ENCODE results near the gene GNPAT.

The GNPAT gene

DNA sequence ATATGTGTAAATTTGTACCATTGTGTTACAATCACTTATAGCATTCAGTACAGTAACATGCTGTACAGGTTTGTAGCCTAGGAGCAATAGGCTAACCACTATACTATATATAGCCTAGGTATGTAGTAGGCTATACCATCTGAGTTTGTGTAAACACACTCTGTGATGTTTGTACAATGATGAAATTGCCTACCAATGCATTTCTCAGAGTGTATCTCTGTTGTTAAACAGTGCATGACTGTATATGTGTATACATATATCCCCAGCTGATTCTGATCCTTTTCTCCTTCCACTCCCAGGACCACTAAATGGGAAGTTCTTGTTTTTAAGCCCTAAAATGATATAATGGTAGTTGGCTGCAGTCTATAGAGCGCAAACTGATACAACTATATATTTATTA lies 7.8 kb downstream of the GNPAT start:
- no peak for DNase-seq

- DNase-seq: no peak
These were observed 11.3 kb downstream of the GNPAT start for GRCh38 chr1:231252336-231252735.

GRCh38 chr1:231260351-231260750 lies 19.3 kb downstream of the GNPAT start:
- DNase-seq: no peak

- DNase-seq: no peak
These were observed 23.6 kb downstream of the GNPAT start for GRCh38 chr1:231264642-231265041.

DNA sequence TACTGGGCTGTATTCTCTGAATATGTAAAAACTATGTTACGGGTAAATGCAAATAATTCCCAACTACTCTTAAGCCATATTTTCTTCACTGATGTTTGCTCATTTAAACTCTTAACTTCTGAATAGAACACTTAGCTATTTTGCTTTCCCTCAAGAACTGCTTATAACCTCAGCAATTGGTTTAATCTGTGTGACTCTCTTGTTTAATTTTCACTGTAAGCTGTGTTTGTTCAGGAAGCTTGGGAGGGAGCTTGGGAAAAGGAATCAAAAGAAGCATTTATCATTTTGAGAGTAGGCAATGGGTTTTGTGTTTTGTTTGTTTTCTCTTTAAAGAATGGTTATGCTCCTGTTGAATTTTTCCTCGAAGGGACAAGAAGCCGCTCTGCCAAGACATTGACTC lies 24.4 kb downstream of the GNPAT start:
- no peak for DNase-seq

DNA sequence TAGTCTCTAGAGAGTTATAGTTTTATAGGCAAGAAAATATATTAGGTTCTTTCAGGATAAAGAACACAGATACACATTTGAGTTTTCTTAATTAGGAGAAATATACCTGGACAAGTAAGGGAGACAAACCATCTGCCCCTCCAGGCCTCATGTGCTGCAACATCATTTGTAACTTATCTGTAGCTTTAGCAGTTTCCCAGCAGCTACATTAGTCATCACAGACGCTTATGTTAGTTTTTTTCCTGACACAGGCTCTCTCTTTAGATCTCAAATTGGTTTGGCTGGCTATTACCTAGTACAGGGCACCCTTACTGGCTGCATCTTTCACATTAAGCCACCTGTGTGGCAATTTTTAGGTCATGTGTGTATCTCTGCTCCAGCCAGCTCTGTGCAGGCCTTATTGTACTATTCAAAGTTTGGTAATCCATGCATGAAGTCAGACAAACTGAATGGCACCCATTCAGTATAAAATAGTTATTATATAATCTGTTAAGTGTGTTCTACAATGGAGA lies 25.9 kb downstream of the GNPAT start:
- DNase-seq: no peak

DNA sequence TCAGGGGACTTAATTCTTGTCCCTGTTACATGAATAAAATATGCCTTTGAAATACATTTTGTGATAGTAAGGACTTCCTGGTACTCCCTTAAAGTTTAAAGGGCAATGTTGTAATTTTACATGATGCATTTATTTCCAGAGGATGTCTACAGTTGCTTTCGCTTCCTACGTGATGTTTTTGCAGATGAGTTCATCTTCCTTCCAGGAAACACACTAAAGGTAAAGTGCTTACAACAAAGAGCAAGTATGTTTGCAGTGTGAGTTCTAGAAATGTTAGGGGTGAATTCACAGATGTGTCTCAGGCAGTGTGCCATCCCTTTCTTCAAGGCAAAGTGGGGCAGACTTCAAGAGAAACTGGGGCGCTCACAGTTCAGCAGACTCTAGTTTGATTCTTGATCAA lies 31.2 kb downstream of the GNPAT start:
- no peak for DNase-seq

GRCh38 chr1:231272880-231273279 lies 31.9 kb downstream of the GNPAT start:
- DNase-seq: no peak

- no peak for DNase-seq
These were observed 33.3 kb downstream of the GNPAT start for GRCh38 chr1:231274119-231274825.

- no peak for DNase-seq
These were observed 37.2 kb downstream of the GNPAT start for GRCh38 chr1:231278100-231278790.

- no peak for DNase-seq
These were observed 38.1 kb downstream of the GNPAT start for GRCh38 chr1:231279081-231279480.

GRCh38 chr1:231279683-231280082 lies 38.7 kb downstream of the GNPAT start:
- no peak for DNase-seq

DNA sequence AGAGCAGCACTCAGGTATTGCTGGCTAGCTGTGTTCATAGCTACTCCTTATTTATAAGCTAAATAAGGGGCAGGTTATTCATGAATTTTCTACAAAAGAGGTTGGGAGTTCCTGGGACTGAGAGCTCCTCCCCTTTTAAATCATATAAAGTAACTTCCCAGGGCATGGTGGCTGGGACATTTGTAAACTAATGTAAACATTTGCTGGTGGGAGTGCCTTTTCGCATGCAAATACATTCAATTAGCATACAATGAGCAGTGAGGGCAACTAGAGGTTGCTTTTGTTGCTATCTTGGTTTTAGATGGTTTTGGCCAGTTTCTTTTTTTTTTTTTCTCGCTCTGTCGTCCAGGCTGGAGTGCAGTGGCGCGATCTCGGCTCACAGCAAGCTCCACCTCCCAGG lies 43.4 kb downstream of the GNPAT start:
- no peak for DNase-seq

DNA sequence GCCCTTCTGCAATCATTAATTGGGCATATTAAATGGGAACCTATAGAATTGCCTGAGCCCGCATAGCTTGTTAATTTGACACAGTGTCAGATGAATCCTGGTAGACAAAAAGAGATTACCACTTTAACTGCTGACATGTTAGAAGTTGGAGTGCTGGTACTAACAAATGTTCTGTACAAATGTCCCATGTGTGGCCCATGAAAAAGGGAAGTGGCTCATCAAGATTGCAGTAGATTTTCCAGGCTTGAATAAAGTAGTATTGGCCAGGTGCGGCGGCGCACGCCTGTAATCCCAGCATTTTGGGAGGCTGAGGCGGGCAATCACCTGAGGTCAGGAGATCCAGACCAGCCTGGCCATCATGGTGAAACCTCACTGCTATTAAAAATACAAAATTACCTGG lies 45.6 kb downstream of the GNPAT start:
- DNase-seq: no peak

DNA sequence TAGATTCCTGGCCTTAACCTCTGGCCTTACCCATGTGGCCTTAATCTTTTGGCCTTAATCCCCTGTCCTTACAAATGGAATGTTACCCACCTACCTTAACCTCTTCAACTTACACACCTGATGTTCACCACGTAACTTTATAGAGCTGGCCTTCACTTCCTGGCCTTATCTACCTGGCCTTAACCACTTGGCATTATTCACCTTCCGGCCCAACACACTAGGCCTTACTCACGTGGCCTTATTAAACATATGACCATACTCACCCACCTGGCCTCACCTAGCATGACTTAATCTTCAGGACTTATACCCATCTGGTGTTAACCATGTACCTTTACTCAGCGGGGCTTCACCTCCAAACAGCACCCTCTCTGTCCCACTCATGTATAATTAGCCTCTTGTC lies 54.9 kb downstream of the GNPAT start:
- no peak for DNase-seq

DNA sequence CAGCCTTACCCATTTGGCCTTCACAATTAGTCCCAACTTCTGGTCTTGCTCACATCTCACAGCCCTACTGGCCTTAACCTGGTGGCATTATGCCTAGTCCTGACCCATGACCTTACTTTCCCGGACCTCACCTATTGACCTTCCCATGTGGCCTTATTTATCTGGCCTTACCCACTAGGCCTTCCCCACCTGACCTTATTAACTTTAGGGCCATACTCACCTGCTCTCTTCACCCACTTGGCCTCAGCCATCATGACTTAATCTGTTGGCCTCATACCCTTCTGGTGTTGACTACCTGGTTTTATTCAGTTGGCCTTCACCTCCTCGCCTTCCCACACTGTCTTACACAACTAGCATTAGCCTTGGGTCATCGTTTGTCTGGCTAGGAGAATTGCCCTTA lies 61.0 kb downstream of the GNPAT start:
- DNase-seq: no peak

DNA sequence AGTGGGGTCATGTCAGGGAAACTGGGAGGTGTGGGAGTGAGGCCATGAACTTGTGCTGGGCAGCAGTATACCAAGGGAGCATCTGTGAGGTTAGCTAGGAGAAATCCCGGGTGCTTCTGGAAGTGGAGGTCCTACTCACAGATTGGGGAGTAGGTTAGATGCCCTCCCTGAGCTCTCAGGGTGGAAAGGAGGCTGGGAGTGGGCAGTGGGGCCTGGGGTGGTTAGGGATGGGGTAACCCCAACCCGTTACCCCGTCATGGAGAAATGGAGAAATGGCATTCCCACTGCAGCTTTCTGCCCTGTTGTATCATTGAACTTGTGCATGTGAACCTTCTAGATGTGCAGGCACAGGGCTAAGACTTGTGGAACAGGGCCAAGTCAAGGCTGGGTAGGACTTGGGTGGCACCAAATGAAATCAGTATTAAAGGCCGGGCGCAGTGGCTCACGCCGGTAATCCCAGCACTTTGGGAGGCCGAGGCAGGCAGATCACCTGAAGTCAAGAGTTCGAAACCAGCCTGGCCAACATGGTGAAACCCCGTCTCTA lies 69.5 kb downstream of the GNPAT start:
- DNase-seq: no peak

DNA sequence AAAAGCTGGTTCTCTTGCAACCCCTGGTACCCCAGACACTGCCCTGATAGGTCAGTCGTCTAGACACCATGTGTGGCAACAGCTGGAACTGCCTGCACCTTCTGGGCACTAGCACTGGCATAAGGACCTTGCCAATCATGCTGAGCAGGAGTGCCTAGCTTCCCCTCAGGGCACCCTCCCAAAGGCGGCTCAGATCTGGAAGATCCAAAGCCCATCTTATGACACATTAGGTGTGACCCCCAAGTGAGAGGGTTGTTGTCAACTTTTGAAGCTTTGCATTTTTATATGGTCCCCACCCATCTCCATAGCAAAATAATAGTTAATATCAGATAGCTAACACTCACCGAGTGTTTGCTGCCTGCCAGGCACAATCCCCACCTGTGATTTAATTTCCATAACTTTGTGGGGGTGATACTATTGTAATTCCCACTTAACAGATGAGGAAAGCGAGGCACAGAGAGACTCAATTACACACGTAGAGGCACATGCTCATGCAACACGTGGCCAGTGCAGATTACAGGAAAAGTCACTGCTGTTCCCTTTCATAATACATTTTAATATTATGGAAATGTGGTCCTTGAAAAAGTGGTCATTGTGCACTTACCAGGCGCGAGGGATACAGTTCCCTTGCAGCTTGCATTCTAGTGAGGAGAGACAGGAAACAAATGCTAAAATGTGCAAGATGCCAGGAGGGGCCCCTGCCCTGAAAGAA lies 70.9 kb downstream of the GNPAT start:
- DNase-seq: no peak

GRCh38 chr1:231312432-231312788 lies 71.4 kb downstream of the GNPAT start:
- DNase-seq: no peak

GRCh38 chr1:231313661-231314060 lies 72.6 kb downstream of the GNPAT start:
- no peak for DNase-seq

DNA sequence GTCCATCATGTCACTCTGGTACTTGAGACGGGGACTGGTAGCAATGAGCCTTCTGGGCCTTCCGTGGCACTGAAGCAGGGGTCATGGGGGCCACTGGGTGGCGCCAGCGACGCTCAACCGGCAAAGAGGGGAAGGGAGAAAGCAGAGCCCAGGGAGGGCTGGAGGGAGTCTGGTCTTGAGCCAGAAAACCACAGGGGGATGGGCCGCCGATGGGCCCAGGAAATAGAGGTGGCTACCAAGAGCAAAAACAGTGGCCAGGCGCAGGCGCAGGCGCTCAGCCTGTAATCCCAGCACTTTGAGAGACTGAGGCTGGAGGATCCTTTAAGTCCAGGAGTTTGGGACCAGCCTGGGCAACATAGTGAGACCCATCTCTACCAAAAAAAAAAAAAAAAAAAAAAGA lies 74.9 kb downstream of the GNPAT start:
- no peak for DNase-seq

DNA sequence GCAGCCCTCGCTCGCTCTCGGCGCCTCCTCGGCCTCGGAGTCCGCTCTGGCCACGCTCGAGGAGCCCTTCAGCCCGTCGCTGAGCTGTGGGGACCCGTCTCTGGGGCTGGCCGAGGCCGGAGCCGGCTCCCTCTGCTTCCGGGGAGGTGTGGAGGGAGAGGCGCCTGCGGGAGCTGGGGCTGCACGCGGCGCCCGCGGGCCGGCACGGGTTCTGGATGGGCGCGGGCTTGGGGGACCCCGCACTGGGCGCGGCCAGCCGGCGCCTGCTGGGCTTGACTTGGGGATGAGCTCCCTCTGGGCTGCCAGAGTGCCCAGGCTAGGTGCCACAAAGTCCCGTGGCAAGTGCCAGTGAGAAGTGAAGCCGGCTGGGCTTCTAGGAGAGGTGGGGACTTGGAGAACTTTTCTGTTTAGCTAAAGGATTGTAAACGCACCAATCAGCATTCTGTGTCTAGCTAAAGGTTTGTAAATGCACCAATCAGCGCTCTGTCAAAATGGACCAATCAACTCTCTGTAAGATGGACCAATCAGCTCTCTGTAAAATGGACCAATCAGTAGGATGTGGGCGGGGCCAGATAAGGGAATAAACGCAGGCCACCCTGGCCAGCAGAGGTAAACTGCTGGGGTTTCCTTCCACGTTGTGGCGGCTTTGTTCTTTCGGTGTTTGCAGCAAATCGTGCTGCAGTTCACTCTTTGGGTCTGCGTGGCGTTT lies 76.4 kb downstream of the GNPAT start:
- no peak for DNase-seq

DNA sequence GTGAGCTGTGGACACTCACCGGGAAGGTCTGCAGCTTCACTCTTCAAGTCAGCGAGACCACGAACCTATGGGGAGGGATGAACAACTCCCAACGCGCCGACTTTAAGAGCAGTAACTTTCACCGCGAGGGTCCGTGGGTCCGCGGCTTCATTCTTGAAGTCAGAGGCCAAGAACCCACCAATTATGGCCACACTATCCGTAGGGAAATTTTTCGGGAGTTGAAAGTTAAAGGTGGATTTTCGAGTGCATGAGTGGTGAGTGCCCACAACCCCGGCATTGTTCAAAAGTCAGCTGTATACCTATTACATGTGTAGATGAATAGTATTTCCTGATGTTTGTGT lies 77.0 kb downstream of the GNPAT start:
- no peak for DNase-seq
